ENCODE results near the gene ECT2.

GRCh38 chr3:172786036-172786435 lies 35.5 kb downstream of the ECT2 start:
- TF ChIP-seq PATZ1 (CRISPR knock-in tag; IDR thresholded peaks at IDR 0.05; ENCODE audit: borderline replicate concordance): no peak
- TF ChIP-seq TCF4 (CRISPR knock-in tag; IDR thresholded peaks at IDR 0.05; ENCODE audit: borderline replicate concordance): no peak
- no peak for TF ChIP-seq SNAI2 (CRISPR knock-in tag; IDR thresholded peaks at IDR 0.05)
- no peak for TF ChIP-seq TSHZ2 (CRISPR knock-in tag; IDR thresholded peaks at IDR 0.05)
- TF ChIP-seq GLIS3 (CRISPR knock-in tag; IDR thresholded peaks at IDR 0.05): no peak
